Measurements from ENCODE around the gene ABCA7. TPM values are rescaled to one million over a fixed set of nuclear protein-coding genes. Genes with fewer than 3 reads are reported as not detected.

The ABCA7 gene
- polyA plus RNA-seq, 1 donor from 2014 or later: 51.8 TPM

DNA sequence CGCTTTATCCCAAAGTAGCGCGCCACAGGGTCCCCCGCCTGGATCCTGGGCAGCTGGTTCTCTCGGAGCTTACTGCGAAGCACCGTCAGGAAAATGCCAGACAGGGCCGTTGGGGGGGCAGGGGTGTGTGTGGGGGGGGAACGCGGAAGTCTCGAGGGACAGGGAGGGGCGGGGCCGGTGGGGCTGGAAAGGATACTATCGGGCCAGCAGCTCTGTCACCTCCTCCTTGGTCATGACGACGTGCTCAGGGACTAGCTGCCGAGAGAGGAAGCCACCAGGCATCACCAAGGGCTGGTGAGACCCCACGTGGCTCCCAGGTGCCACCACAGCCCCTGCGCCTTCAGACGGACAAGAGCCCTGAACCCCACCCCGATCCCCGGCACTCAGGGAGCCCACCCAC is 50.0 kb downstream of the ABCA7 start:
- Histone ChIP-seq H3K9ac (ENCODE audit: low read length) (no peak overlapping the region), H3K27ac (ENCODE audit: low read length) (no peak overlapping the region), H3K79me2 (replicated peaks; ENCODE audit: insufficient read depth, low read length) (peaks cover 12% of the 10 kb centered on the region), H4K20me1 (ENCODE audit: insufficient read depth) (peaks cover 3% of the 10 kb centered on the region), H3K36me3 (ENCODE audit: insufficient read depth, low read length) (no peaks in the 10 kb centered on the region), H3K4me3 (ENCODE audit: low read length) (no peak overlapping the region), H3K9me3 (ENCODE audit: low read length) (no peaks in the 10 kb centered on the region), H3K4me2 (ENCODE audit: low read length) (no peak overlapping the region), H3F3A (ENCODE audit: insufficient read depth, low read length, poor library complexity, severe bottlenecking) (no peaks in the 10 kb centered on the region), H3K9me2 (ENCODE audit: insufficient read depth, low read length) (no peaks in the 10 kb centered on the region), H2AFZ (ENCODE audit: low read depth, low read length) (no peak overlapping the region), H3K27me3 (ENCODE audit: insufficient read depth, low read depth, low read length) (no peaks in the 10 kb centered on the region)
- TF ChIP-seq EZH2 (IDR thresholded peaks at IDR 0.05; ENCODE audit: borderline replicate concordance, insufficient read depth, low read length, poor library complexity, severe bottlenecking) (no peak), MXI1 (conservative IDR thresholded peaks at IDR 0.05; ENCODE audit: poor library complexity, severe bottlenecking) (no peak)

DNA sequence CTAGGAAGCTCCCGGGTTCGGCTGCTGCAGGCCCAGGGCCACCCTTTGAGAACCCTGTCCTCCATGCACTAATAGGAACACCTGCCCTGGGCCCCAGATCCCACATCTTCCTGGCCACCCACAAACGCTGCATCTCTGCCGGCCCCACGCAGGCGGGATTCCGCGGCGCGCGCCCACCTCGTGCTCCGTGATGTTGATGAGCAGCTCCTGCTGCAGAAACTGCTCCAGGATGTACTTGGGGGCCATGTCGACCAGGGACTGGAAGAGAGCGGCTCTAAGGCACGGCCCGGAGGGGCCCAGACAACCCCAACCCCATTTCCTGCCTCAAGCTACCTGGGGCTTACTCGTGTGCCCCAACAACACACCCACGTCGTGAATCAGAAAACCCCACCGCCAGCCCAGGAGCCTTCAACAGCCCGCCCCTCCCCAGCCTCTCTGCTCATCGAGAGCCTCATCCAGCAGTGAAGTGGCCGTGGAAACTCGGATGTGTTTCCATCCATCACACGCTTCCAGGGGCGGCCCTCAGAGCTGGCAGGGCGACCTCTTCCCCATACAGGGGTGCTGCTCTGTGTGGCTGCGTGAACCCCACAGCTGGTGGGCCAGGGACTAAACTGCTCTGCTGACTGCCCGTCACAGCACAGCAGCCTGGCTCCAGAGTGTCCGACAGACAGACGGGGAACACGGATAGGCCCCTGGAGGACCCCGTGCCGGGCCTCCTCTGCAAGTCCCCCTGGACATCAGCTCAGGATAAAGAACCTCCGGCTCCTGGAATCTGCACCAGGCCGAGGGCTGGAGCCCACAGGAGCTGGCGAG is 51.0 kb downstream of the ABCA7 start:
- no peaks in the 10 kb centered on the region for H3K9me3 ChIP-seq (ENCODE audit: low read length)
- TF ChIP-seq, protein P1, sequence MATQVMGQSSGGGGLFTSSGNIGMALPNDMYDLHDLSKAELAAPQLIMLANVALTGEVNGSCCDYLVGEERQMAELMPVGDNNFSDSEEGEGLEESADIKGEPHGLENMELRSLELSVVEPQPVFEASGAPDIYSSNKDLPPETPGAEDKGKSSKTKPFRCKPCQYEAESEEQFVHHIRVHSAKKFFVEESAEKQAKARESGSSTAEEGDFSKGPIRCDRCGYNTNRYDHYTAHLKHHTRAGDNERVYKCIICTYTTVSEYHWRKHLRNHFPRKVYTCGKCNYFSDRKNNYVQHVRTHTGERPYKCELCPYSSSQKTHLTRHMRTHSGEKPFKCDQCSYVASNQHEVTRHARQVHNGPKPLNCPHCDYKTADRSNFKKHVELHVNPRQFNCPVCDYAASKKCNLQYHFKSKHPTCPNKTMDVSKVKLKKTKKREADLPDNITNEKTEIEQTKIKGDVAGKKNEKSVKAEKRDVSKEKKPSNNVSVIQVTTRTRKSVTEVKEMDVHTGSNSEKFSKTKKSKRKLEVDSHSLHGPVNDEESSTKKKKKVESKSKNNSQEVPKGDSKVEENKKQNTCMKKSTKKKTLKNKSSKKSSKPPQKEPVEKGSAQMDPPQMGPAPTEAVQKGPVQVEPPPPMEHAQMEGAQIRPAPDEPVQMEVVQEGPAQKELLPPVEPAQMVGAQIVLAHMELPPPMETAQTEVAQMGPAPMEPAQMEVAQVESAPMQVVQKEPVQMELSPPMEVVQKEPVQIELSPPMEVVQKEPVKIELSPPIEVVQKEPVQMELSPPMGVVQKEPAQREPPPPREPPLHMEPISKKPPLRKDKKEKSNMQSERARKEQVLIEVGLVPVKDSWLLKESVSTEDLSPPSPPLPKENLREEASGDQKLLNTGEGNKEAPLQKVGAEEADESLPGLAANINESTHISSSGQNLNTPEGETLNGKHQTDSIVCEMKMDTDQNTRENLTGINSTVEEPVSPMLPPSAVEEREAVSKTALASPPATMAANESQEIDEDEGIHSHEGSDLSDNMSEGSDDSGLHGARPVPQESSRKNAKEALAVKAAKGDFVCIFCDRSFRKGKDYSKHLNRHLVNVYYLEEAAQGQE (IDR thresholded peaks at IDR 0.05; ENCODE audit: borderline replicate concordance): no peak
- TF ChIP-seq, protein P2, sequence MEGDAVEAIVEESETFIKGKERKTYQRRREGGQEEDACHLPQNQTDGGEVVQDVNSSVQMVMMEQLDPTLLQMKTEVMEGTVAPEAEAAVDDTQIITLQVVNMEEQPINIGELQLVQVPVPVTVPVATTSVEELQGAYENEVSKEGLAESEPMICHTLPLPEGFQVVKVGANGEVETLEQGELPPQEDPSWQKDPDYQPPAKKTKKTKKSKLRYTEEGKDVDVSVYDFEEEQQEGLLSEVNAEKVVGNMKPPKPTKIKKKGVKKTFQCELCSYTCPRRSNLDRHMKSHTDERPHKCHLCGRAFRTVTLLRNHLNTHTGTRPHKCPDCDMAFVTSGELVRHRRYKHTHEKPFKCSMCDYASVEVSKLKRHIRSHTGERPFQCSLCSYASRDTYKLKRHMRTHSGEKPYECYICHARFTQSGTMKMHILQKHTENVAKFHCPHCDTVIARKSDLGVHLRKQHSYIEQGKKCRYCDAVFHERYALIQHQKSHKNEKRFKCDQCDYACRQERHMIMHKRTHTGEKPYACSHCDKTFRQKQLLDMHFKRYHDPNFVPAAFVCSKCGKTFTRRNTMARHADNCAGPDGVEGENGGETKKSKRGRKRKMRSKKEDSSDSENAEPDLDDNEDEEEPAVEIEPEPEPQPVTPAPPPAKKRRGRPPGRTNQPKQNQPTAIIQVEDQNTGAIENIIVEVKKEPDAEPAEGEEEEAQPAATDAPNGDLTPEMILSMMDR (IDR thresholded peaks at IDR 0.05; ENCODE audit: poor library complexity, severe bottlenecking): no peak
- TF ChIP-seq EZH2 (IDR thresholded peaks at IDR 0.05; ENCODE audit: borderline replicate concordance, insufficient read depth, low read length, poor library complexity, severe bottlenecking) (no peak), MXI1 (conservative IDR thresholded peaks at IDR 0.05; ENCODE audit: poor library complexity, severe bottlenecking) (no peak), EP300 (conservative IDR thresholded peaks at IDR 0.05; ENCODE audit: poor library complexity, severe bottlenecking) (no peak), RAD21 (conservative IDR thresholded peaks at IDR 0.05) (no peak), SMC3 (conservative IDR thresholded peaks at IDR 0.05; ENCODE audit: poor library complexity) (no peak), POLR2AphosphoS5 (IDR thresholded peaks at IDR 0.05) (no peak), TAF1 (IDR thresholded peaks at IDR 0.05; ENCODE audit: low read depth) (no peak)
- H3K27me3 ChIP-seq (ENCODE audit: insufficient read depth, low read depth, low read length): no peaks in the 10 kb centered on the region
- H3K79me2 ChIP-seq (replicated peaks; ENCODE audit: insufficient read depth, low read length): peaks cover 14% of the 10 kb centered on the region
- H3K36me3 ChIP-seq (ENCODE audit: insufficient read depth, low read length): no peaks in the 10 kb centered on the region
- no peaks in the 10 kb centered on the region for H3F3A ChIP-seq (ENCODE audit: insufficient read depth, low read length, poor library complexity, severe bottlenecking)
- H3K9ac ChIP-seq (ENCODE audit: low read length): no peak overlapping the region
- peaks cover 3% of the 10 kb centered on the region for H4K20me1 ChIP-seq (ENCODE audit: insufficient read depth)
- H3K9me2 ChIP-seq (ENCODE audit: insufficient read depth, low read length): no peaks in the 10 kb centered on the region
- H3K4me2 ChIP-seq (ENCODE audit: low read length): no peak overlapping the region
- no peak overlapping the region for H2AFZ ChIP-seq (ENCODE audit: low read depth, low read length)
- H3K27ac ChIP-seq (ENCODE audit: low read length): no peak overlapping the region
- H3K4me3 ChIP-seq (ENCODE audit: low read length): no peak overlapping the region
